NOMO-1 (cell line): ENCODE data around the gene LPAR1.

Experiments
- DNase-seq, 2 experiments: peaks; one replicate each; lab custom pipeline; 2025; ENCODE audit not compliant: unreplicated experiment in 2 of 2; lab: John Stamatoyannopoulos, UW

LPAR1 gene

GRCh38 chr9:110967196-110967595 lies 71.1 kb downstream of the LPAR1 start:
- no peak for DNase-seq

DNA sequence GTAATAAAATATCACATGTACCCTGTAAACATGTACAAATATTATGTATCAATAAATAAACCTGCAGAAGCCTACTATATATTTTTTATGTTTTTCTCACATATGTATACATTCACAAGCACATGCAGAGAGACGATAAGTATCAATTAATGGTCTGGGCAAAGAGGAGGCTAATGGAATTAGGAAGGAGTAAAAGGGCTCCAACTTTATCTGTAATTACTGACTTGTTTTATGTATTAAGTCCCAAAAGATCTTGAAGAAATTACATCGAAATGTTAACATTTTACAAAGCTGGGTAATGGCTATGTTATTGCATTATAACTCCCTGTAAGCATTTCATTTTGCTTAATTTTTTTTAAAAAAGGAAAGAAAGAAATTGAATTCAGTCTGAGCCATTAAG lies 78.0 kb downstream of the LPAR1 start:
- DNase-seq = no peak

DNA sequence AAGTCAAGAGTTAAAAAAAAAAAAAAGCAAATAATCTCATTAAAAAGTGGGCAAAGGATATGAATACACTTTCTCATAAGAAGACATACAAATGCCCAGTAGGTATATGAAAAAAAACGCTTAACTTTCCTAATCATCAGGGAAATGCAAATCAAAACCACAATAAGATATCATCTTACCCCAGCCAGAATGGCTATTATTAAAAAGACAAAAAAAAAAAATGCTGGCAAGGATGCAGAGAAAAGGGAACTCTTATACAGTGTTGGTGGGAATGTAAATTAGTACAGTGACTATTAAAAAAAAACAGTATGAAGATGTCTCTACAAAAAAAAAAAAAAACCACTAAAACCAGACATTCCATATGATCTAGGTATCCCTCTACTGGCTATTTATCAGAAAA lies 79.4 kb downstream of the LPAR1 start:
- no peak for DNase-seq

DNA sequence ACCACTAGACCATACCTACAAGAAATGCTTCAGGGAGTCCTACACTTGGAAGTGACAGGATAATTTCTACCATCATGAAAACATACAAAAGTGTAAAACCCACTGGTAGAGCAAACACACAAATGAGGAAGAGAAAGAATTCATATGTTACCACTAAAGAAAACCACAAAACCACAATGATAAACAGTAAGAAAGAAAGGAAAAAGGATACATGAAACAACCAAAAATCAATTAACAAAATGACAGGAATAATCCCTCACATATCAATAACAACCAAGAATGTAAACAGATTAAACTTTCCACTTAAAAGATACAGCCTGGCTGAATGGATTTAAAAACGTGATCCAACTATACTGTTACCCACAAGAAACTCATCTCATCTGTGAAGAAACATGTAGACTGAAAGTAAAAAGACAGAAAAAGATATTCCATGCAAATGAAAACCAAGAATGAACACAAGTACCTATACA lies 83.4 kb downstream of the LPAR1 start:
- DNase-seq = peak; percentile 29 to 59

DNA sequence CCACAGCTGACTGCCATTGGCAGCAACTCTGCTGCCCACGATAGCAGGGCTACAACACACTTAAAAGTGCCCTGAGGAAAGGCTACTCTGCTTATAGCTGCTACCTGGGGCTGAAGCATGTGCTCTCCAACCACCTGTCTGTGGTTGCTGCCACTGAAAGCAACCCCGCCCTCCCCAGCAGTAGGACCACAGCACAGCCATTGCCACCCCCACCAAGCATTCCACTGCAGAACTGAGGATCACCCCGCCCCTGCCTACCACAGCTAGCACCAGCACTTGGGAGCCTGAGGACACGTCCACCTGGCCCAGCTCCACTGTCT lies 85.8 kb downstream of the LPAR1 start:
- no peak for DNase-seq

DNA sequence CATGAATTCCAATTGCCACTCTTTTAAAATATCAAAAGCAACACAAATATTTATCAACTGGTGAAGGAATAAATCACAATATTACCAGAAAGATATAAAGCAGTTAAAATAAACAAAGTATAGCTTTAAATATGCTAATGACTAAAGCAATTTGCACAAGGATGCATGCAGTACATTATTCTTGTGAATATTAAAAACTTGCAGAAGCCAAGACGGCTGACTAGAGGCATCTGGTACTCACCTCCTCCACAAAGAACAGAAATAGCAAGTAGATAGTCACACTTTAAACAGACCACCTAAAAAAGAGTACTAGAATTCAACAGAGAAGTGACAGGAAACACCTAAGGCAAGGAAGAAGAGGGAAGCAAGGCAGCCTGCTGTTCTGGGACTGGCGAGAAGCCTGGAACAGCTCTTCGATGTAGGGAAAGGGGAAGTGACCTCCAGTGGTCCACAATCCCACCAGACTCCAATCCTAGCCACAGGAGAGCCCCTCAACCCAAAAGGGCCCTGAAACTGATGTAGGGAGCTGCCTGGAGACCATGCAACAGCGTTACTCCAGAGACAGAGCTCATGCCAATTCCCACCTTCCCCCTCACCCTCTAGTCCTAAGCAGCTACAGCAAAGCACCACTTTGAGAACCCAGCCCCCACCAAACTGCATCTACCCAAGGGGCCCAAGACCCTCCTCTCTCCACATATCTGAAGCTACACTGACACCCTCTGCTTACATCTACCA lies 86.3 kb downstream of the LPAR1 start:
- no peak for DNase-seq

- DNase-seq = no peak
These were observed 88.1 kb downstream of the LPAR1 start for GRCh38 chr9:110950041-110950645.

- no peak for DNase-seq
These were observed 89.2 kb downstream of the LPAR1 start for GRCh38 chr9:110949081-110949480.

DNA sequence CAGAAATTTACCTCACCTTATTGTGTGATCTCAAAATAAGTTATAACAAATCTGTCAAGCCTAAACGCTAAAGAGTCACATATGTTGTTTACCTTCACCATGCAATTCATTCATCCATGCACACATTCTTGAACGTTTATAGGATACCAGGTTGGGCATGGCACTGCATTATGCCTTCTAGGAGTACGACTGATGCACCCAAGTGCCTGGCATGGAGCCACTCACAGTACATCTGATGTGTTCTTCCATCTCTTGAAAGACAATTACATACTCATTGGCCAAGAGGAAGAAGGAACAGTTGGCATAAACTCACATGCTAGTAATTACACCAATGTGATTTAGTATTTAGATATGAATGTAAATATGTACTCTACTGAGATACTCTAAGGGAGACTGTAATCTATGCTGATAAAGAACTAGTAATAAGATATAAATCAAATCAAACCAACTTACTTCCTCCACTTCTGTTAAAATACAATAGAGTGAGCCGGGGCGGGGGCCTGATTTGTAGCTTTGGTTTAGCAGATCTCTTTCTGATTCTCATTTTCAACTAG lies 90.7 kb downstream of the LPAR1 start:
- DNase-seq = no peak

GRCh38 chr9:110942522-110942921 lies 95.7 kb downstream of the LPAR1 start:
- DNase-seq = no peak

- DNase-seq = no peak
These were observed 97.2 kb downstream of the LPAR1 start for GRCh38 chr9:110940951-110941557.

DNA sequence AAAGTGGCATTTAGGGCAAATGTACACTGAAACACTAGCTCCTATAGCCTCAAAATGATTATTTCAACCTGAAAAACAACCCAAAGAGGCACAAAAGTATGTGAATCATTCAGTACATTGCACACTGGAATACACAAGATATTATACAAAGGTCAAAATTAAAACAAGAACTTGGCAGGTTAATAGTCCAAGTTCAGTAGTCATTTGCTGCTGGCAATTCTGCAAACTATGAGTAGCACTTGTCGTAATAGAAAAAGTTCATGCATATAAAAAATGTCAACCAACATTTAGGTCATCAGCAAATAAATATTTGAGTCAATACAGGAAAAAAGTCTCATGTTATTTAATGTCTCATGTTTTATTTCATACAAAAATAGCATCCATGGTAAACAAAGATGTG lies 98.7 kb downstream of the LPAR1 start:
- DNase-seq = no peak

GRCh38 chr9:110939047-110939446 lies 99.2 kb downstream of the LPAR1 start:
- DNase-seq = peak; percentile 10 to 11

GRCh38 chr9:110938242-110938641 lies 100.0 kb downstream of the LPAR1 start:
- DNase-seq = no peak

GRCh38 chr9:110936719-110937452 lies 101.4 kb downstream of the LPAR1 start:
- DNase-seq = no peak

- no peak for DNase-seq
These were observed 102.0 kb downstream of the LPAR1 start for GRCh38 chr9:110936237-110936636.

DNA sequence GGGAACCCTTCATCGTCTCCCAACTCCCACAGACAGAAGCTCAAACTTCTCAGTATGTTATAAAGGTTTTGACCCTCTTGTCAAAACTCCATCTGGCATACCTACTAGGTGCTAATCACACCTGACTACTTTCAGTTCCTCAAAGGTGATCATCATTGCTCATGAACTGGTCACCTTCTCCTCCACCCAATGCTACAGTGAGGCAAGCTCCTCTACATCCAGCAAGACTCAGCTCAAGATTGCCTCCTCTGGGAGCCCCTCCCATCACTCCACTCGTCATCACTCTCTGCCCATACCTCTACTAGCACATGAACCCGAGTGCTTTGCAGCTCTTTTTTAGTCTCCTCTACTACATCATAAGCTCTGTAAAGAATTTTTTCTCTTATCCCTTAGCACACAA lies 102.4 kb downstream of the LPAR1 start:
- DNase-seq = no peak

GRCh38 chr9:110933350-110934001 lies 104.8 kb downstream of the LPAR1 start:
- DNase-seq = peak in 1 of 2 experiments; percentile 64

DNA sequence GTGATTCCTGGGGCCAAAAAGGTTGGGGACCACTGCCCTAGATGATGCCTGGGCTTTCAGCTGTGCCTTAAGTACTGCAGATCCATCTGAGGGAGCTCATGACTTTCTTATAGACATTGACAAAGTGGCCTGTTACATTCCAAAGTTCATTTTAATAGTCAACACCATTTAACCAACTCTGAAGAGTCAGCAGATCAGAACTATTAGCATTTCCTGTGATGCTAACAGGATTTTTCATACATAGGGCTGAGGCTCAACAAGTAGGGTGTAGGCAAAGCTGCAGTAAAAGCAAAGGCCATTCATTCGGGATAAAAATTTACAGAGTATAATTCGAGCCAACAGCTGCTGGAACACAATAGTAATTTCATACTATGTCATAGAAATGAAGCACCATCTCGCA lies 105.4 kb downstream of the LPAR1 start:
- DNase-seq = no peak

GRCh38 chr9:110928599-110928998 lies 109.7 kb downstream of the LPAR1 start:
- no peak for DNase-seq
